Activated naive CD4-positive, alpha-beta T cell treated with anti-CD3 and anti-CD28 coated beads, Interleukin-2, amount 50 U/mL, for 72 hours (primary cell): ENCODE results near the gene OR10V1. TPM values are rescaled to one million over a fixed set of nuclear protein-coding genes. Genes with fewer than 3 reads are reported as not detected.
"Not testable (repeated sequence)": the region's sequence is repeated elsewhere in the genome, so short reads cannot be mapped to it uniquely, and the experiment has no call there.

Experiments used
- ATAC-seq, 2 donors: fragments of 150-1000 bp; cut with Tn5 transposase; 2 replicates each; pipeline ENCODE4 v1.10.0; 2021; ENCODE audit warnings: mild to moderate bottlenecking in 2 of 2, moderate library complexity in 2 of 2
- DNase-seq, 2 donors: peaks; one replicate each; pipeline ENCODE4 v3.0.0; 2021 to 2022; ENCODE audit warnings: low spot score in 2 of 2
- H3K27ac Mint-ChIP-seq, 2 donors: one replicate each; pipeline ENCODE4 v1.8.0; 2022; ENCODE audit warnings: mild to moderate bottlenecking in 2 of 2, mixed read lengths in 2 of 2
- H3K36me3 Mint-ChIP-seq, 2 donors: one replicate each; pipeline ENCODE4 v1.8.0; 2022; ENCODE audit warnings: mixed read lengths in 2 of 2
- H3K9me3 Mint-ChIP-seq, 2 donors: one replicate each; pipeline ENCODE4 v1.8.0; 2022; ENCODE audit warnings: mixed read lengths in 2 of 2
- total RNA-seq, 2 donors: library from RNA; stranded (reverse); gene quantifications; one replicate each; pipeline ENCODE4 v1.2.3, GENCODE V29; 2022

Gene OR10V1
- total RNA-seq, 2 donors from 2014 or later: not detected

- ATAC-seq: no peak
- Mint-ChIP-seq H3K27ac (no peak overlapping the region), H3K9me3 (no peaks in the 10 kb centered on the region), H3K36me3 (no peaks in the 10 kb centered on the region)
- no peak for DNase-seq
These were observed 13.8 kb upstream of the OR10V1 start for GRCh38 chr11:59727426-59727825.

DNA sequence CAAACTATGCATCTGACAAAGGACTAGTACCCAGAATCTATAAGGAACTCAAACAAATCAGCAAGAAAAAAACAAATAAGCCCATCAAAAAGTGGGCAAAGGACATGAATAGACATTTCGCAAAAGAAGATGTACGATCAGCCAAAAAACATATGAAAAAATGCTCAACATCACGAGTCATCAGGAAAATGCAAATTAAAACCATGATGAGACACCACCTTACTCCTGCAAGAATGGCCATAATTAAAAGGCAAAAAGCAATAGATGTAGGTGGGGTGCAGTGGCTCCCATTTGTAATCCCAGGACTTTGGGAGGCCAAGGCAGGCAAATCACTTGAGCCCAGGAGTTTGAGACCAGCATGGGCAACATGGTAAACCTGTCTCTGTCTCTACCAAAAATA is 10.4 kb upstream of the OR10V1 start:
- Mint-ChIP-seq H3K27ac (no peak overlapping the region), H3K36me3 (no peaks in the 10 kb centered on the region), H3K9me3 (no peaks in the 10 kb centered on the region)
- DNase-seq: no peak
- ATAC-seq: no peak

- DNase-seq: no peak
- H3K36me3 Mint-ChIP-seq: no peaks in the 10 kb centered on the region
- H3K27ac Mint-ChIP-seq: no peak overlapping the region
- no peak for ATAC-seq
- H3K9me3 Mint-ChIP-seq: no peaks in the 10 kb centered on the region
These were observed 5.9 kb upstream of the OR10V1 start for GRCh38 chr11:59719556-59719955.

DNA sequence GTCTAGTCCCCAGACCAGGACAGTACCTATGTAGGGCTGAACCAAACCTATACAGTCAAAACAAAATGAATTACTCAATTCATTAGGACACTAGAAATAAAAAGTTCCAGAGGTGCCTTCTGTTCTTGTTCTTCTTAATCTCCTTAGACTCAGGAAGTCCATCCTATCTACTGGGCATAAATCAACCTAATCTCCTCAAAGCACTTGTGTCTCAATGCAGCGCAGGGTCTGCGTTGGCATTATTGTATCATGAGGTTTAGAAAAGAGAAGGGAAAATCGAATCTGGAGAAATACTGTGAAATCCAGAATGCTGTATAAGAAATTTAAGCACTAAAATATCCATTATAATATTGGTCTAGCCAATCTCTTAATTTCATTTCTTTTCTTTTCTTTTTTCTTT is 2.4 kb upstream of the OR10V1 start:
- DNase-seq: no peak
- H3K36me3 Mint-ChIP-seq: no peaks in the 10 kb centered on the region
- H3K9me3 Mint-ChIP-seq: no peaks in the 10 kb centered on the region
- no peak overlapping the region for H3K27ac Mint-ChIP-seq
- ATAC-seq: no peak

- DNase-seq (no peak), ATAC-seq (no peak)
- Mint-ChIP-seq H3K27ac (no peak overlapping the region), H3K9me3 (no peaks in the 10 kb centered on the region), H3K36me3 (no peaks in the 10 kb centered on the region)
These were observed 3.4 kb downstream of the OR10V1 start for GRCh38 chr11:59710136-59710847.

DNA sequence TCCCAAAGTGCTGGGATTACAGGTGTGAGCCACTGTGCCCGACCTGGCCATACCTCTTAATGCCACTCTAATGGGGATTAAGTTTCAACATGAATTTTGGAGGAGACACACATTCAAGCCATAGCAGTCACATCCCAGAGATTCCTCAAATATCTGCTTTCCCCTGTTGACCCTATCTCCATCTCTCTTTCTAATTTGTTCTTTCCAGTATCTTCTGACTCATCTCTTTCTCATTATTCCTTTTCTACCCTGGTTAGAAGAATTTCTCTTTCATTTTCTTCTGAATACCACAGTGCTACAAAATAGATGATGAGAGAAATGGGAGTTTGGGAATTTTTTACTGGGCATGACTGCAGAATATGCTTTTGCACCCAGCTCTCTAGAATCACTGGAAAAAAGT is 5.1 kb downstream of the OR10V1 start:
- Mint-ChIP-seq H3K9me3 (no peaks in the 10 kb centered on the region), H3K36me3 (no peaks in the 10 kb centered on the region), H3K27ac (no peak overlapping the region)
- no peak for ATAC-seq
- no peak for DNase-seq

DNA sequence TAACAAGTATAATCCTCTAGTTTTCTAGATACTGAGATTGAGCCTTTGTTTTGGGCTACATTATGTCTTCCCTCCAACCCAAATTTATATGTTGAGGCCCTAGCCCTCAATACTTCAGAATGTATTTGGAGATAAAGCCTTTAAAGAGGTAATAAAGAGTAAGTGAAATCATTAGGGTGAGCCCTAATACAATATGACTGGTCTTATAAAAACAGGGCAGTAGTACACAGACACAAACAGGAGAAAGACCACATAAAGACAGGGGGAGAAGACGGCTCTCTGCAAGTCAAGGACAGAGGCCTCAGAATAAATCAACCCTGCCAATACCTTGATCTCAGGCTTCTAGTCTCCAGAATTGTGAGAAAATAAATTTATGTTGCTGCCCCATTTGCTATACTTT is 6.3 kb downstream of the OR10V1 start:
- DNase-seq (no peak), ATAC-seq (no peak)
- Mint-ChIP-seq H3K9me3 (no peaks in the 10 kb centered on the region), H3K27ac (no peak overlapping the region), H3K36me3 (no peaks in the 10 kb centered on the region)

DNA sequence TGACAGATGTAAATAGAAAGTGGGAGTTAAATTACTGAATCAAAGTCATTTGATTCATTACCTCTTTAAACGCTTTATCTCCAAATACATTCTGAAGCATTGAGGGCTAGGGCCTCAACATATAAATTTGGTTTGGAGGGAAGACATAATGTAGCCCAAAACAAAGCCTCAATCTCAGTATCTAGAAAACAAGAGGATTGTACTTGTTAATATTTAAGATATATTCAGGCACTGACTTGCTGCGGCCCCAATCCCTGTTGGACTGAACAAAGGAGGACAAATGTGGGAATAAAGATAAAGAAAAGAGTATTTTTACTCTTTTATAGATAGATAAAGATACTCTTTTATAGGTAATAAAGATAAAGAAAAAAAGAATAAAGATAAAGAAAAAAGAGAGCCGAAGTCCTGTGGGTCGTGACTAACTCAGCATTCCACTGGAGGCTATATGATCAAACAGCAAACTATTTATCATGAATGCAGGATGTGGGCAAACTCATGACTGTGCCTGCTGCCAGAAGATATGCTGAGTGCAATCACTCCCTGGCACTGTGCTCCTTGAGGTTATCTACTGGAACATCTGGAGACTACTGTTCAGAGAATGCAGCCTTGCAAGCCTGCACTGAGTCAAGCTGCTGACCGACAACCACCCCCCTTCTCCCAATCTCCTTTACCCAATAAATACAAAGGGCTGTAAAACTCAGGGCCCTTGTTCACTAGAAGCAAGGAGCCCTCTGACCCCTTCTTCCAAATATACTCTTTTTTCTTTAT is 6.9 kb downstream of the OR10V1 start:
- H3K36me3 Mint-ChIP-seq: no peaks in the 10 kb centered on the region
- no peak for ATAC-seq
- H3K9me3 Mint-ChIP-seq: no peaks in the 10 kb centered on the region
- no peak overlapping the region for H3K27ac Mint-ChIP-seq
- DNase-seq: no peak

DNA sequence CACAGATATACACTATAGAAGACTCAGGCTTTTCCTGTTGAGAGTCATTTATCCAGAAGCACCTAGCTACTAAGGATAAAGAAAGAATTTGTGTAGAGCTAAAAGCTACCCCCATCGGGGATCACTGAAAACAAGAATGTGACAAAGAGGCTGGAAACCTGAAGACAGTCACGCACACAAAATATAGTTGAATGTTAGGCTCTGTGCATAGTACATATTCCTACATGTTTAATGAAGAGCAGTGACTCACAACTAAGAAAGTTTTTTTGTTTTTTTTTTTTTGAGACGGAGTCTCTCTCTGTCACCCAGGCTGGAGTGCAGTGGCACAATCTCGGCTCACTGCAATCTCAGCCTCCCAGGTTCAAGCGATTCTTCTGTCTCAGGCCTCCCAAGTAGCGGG is 8.4 kb downstream of the OR10V1 start:
- no peak for ATAC-seq
- no peak for DNase-seq
- no peaks in the 10 kb centered on the region for H3K9me3 Mint-ChIP-seq
- H3K27ac Mint-ChIP-seq: no peak overlapping the region
- no peaks in the 10 kb centered on the region for H3K36me3 Mint-ChIP-seq

DNA sequence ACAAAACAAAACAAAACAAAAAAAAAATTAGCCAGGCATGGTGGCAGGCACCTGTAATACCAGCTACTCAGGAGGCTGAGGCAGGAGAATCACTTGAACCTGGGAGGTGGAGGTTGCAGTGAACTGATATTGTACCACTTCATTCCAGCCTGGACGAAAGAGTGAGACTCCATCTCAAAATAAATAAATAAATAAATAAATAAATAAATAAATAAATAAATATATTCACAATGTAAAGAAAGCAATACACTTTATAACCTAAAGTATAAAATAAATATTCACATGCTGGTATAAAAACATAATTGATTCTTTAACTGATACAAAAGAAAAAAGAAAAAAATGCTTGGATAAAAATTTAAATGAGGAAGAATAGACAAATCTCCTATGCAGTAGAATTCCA is 10.1 kb downstream of the OR10V1 start:
- H3K36me3 Mint-ChIP-seq, DNase-seq, H3K9me3 Mint-ChIP-seq, ATAC-seq, H3K27ac Mint-ChIP-seq: not testable (repeated sequence)

DNA sequence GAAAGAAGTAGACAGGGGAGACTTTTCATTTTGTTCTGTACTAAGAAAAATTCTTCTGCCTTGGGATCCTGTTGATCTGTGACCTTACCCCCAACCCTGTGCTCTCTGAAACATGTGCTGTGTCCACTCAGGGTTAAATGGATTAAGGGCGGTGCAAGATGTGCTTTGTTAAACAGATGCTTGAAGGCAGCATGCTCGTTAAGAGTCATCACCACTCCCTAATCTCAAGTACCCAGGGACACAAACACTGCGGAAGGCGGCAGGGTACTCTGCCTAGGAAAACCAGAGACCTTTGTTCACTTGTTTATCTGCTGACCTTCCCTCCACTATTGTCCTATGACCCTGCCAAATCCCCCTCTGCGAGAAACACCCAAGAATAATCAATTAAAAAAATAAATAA is 13.5 kb downstream of the OR10V1 start:
- not testable (repeated sequence) for H3K36me3 Mint-ChIP-seq, H3K9me3 Mint-ChIP-seq, ATAC-seq, DNase-seq, H3K27ac Mint-ChIP-seq

DNA sequence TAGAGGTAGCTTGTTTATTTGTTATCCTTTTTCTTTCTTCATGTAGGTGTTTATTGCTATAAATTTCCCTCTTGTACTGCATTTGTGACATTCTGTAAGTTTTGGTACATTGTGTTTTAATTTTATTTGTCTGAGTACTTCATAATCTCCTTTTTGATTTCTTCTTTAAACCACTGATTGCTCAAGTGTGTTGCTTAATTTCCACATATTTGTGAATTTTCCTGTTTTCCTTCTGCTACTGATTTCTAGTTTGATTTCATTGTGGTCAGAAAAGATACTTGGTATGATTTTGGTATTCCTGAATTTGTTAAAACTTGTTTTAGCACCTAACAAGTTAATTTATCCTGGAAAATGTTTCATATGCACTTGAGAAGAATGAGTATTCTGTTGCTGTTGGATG is 15.1 kb downstream of the OR10V1 start:
- Mint-ChIP-seq H3K36me3 (peaks cover 0 to 5% of the 10 kb centered on the region in 2 donors), H3K9me3 (peaks cover 7 to 11% of the 10 kb centered on the region in 2 donors), H3K27ac (no peak overlapping the region)
- DNase-seq (no peak), ATAC-seq (no peak)

DNA sequence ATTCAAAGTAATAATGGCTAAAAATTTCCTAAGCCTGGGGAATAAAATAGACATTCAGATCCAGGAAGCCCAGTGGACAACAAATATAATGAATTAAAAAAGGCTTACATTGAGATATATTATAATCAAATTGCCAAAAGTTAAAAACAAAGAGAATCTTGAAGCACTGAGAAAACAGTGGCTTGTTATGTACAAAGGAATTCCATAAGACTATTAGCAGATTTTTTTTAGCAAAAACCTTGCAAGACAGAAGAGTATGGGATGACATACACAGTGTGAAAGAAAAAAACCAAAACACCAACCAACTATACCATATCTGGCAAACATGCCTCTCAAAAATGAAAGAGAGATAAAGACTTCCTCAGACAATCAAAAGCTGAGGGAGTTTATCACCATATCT is 20.7 kb downstream of the OR10V1 start:
- DNase-seq: no peak
- Mint-ChIP-seq H3K27ac (no peak overlapping the region), H3K9me3 (peaks cover 16 to 20% of the 10 kb centered on the region in 2 donors), H3K36me3 (peaks cover 0 to 18% of the 10 kb centered on the region in 2 donors)
- ATAC-seq: no peak

- ATAC-seq: no peak
- Mint-ChIP-seq H3K27ac (no peak overlapping the region), H3K9me3 (peaks cover 16% of the 10 kb centered on the region in 2 donors), H3K36me3 (peaks cover 0 to 18% of the 10 kb centered on the region in 2 donors)
- no peak for DNase-seq
These were observed 22.5 kb downstream of the OR10V1 start for GRCh38 chr11:59691156-59691555.

DNA sequence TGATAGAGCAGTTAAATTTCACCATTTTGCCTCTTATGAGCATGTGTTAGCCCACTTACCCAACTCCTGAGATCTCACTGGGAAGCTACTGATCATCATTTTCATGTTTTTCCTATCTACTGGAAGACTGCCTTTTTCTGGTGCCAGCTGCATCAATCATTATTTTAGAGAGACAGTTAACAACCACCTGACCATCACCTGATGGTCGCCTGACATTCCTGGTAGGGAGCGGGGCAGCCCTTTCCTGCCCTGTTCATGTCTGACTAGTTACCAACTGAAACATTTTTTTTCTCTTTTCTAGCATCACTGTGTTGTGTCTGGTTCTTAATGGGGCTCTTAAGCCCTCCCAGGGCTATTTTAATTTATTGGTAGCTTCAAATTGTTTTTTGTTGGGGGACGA is 24.6 kb downstream of the OR10V1 start:
- ATAC-seq (no peak), DNase-seq (no peak)
- peaks cover 13 to 14% of the 10 kb centered on the region in 2 donors for H3K9me3 Mint-ChIP-seq
- H3K36me3 Mint-ChIP-seq: peaks cover 0 to 18% of the 10 kb centered on the region in 2 donors
- H3K27ac Mint-ChIP-seq: no peak overlapping the region

DNA sequence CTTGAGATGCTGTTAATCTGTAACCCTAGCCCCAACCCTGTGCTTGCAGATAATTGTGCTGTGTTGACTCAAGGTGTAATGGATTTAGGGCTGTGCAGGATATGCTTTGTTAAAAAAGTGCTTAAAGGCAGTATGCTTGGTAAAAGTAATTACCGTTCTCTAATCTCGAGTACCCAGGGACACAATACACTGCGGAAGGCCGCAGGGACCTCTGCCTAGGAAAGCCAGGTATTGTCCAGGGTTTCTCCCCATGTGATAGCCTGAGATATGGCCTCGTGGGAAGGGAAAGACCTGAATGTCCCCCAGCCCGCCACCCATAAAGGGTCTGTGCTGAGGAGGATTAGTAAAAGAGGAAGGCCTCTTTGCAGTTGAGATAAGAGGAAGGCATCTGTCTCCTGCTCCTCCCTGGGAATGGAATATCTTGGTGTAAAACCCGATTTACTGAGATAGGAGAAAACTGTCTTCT is 32.4 kb downstream of the OR10V1 start:
- not testable (repeated sequence) for ATAC-seq, H3K9me3 Mint-ChIP-seq, H3K36me3 Mint-ChIP-seq, H3K27ac Mint-ChIP-seq, DNase-seq

- ATAC-seq: peak; percentile 70 to 77
- H3K36me3 Mint-ChIP-seq: no peaks in the 10 kb centered on the region
- H3K9me3 Mint-ChIP-seq: no peaks in the 10 kb centered on the region
- no peak overlapping the region for H3K27ac Mint-ChIP-seq
- peak in 1 of 2 donors; percentile 43 for DNase-seq
These were observed 33.1 kb downstream of the OR10V1 start for GRCh38 chr11:59680287-59681154.
